Measurements from ENCODE around the gene GALNTL6. TPM values are rescaled to one million over a fixed set of nuclear protein-coding genes. Genes with fewer than 3 reads are reported as not detected.

GALNTL6 gene
- total and polyA plus RNA-seq, 2 of the 4 experiments (the other 2 are of a cell fraction) = under 0.01 TPM; not detected in 1

DNA sequence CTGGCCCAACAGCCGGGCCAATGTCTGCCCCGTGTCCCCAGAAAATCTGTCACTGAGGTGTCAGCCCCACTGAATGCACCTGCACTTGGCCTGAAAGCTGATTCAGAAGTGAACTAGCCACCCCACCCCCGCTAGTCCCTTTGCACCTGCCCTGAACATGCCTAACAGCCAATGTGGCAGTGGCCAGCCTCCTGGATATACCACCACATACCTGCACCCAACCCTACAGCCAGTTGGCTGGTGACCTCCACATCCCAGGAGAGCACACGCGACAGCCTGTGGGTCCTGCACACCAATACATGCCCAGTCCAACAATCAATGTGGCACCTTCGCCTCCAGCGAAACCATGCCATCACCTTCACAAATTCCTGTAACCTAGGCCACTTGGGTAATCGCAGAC is 116.7 kb downstream of the GALNTL6 start:
- Histone ChIP-seq H3K27ac (ENCODE audit: insufficient read depth, low read length) (no peak overlapping the region), H2AK9ac (replicated peaks; ENCODE audit: low read depth, low read length, poor library complexity) (no peak overlapping the region), H2AFZ (replicated peaks; ENCODE audit: low read length, poor library complexity) (no peak overlapping the region), H3K9ac (ENCODE audit: low read depth, low read length) (no peak overlapping the region), H2BK20ac (ENCODE audit: low read depth, low read length) (no peak overlapping the region), H3K56ac (ENCODE audit: extremely low read depth, insufficient read depth, low read length) (no peak overlapping the region), H4K8ac (ENCODE audit: low read depth in 2 of 2, low read length in 2 of 2) (no peak overlapping the region), H4K91ac (ENCODE audit: insufficient read depth, low read depth, low read length) (no peak overlapping the region), H3K4me3 (ENCODE audit: insufficient read depth, low read depth, low read length) (no peak overlapping the region), H3K4me2 (ENCODE audit: low read depth, low read length) (no peak overlapping the region), H2BK5ac (ENCODE audit: low read depth, low read length, poor library complexity, severe bottlenecking) (no peak overlapping the region), H3K79me1 (ENCODE audit: low read depth in 1 of 2, low read length in 2 of 2) (no peaks in the 10 kb centered on the region), H3K9me1 (ENCODE audit: insufficient read depth, low read length) (no peaks in the 10 kb centered on the region), H4K20me1 (ENCODE audit: insufficient read depth, low read length) (no peaks in the 10 kb centered on the region), H3K14ac (replicated peaks; ENCODE audit: low read depth, low read length) (no peak overlapping the region), H2BK120ac (ENCODE audit: low read depth, low read length) (no peak overlapping the region), H4K5ac (ENCODE audit: low read depth, low read length) (no peak overlapping the region), H2AK5ac (ENCODE audit: low read depth, low read length) (no peak overlapping the region), H3K9me3 (ENCODE audit: control insufficient read depth, insufficient read depth, low read length) (peaks cover 16% of the 10 kb centered on the region), H3K18ac (ENCODE audit: low read depth, low read length) (no peak overlapping the region), H3K4ac (ENCODE audit: low read depth, low read length) (no peak overlapping the region), H3K4me1 (ENCODE audit: control insufficient read depth, insufficient read depth, low read length) (no peaks in the 10 kb centered on the region), H3K36me3 (ENCODE audit: control insufficient read depth, insufficient read depth, low read length) (no peaks in the 10 kb centered on the region), H3K27me3 (ENCODE audit: control insufficient read depth, insufficient read depth, low read length) (no peaks in the 10 kb centered on the region), H3K23ac (ENCODE audit: low read depth, low read length) (no peak overlapping the region), H2BK15ac (ENCODE audit: low read depth, low read length) (no peak overlapping the region)
- in situ Hi-C loops (cut with MboI; ENCODE audit: low sequenced_read_pairs) = no loop called here
- intact Hi-C loops (cut with micrococcal nuclease) = no loop called here
- dilution Hi-C loops (cut with HindIII; ENCODE audit: low sequenced_read_pairs, unreplicated experiment) = no loop called here
- no peak for ATAC-seq (ENCODE audit: low read depth)
- CTCF ChIA-PET = no interaction called here
- no TSS peak for BruUV-seq (replicated peaks)
- no peak for DNase-seq
- TF ChIP-seq POLR2A (IDR thresholded peaks at IDR 0.05; ENCODE audit: low read depth, low read length) (no peak), CHD1 (IDR thresholded peaks at IDR 0.05; ENCODE audit: low read depth, low read length) (no peak), CEBPB (IDR thresholded peaks at IDR 0.05; ENCODE audit: low read depth, low read length) (no peak), MAZ (IDR thresholded peaks at IDR 0.05; ENCODE audit: borderline replicate concordance, low read depth, low read length) (no peak), RAD21 (IDR thresholded peaks at IDR 0.05; ENCODE audit: low read length) (no peak), NFE2L2 (IDR thresholded peaks at IDR 0.05; ENCODE audit: low read depth, low read length) (no peak), RFX5 (IDR thresholded peaks at IDR 0.05; ENCODE audit: low read depth, low read length) (no peak), MXI1 (IDR thresholded peaks at IDR 0.05; ENCODE audit: borderline replicate concordance, low read depth, low read length) (no peak), FOS (IDR thresholded peaks at IDR 0.05; ENCODE audit: low read depth, low read length) (no peak), SMC3 (IDR thresholded peaks at IDR 0.05; ENCODE audit: low read depth, low read length) (no peak), RCOR1 (IDR thresholded peaks at IDR 0.05; ENCODE audit: insufficient replicate concordance, low read length) (no peak)
- TF ChIP-seq, protein P1, sequence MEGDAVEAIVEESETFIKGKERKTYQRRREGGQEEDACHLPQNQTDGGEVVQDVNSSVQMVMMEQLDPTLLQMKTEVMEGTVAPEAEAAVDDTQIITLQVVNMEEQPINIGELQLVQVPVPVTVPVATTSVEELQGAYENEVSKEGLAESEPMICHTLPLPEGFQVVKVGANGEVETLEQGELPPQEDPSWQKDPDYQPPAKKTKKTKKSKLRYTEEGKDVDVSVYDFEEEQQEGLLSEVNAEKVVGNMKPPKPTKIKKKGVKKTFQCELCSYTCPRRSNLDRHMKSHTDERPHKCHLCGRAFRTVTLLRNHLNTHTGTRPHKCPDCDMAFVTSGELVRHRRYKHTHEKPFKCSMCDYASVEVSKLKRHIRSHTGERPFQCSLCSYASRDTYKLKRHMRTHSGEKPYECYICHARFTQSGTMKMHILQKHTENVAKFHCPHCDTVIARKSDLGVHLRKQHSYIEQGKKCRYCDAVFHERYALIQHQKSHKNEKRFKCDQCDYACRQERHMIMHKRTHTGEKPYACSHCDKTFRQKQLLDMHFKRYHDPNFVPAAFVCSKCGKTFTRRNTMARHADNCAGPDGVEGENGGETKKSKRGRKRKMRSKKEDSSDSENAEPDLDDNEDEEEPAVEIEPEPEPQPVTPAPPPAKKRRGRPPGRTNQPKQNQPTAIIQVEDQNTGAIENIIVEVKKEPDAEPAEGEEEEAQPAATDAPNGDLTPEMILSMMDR (conservative IDR thresholded peaks at IDR 0.05; ENCODE audit: low read depth, low read length) = no peak
- TF ChIP-seq, protein P2, sequence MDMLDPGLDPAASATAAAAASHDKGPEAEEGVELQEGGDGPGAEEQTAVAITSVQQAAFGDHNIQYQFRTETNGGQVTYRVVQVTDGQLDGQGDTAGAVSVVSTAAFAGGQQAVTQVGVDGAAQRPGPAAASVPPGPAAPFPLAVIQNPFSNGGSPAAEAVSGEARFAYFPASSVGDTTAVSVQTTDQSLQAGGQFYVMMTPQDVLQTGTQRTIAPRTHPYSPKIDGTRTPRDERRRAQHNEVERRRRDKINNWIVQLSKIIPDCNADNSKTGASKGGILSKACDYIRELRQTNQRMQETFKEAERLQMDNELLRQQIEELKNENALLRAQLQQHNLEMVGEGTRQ (IDR thresholded peaks at IDR 0.05; ENCODE audit: low read depth, low read length) = no peak
- POLR2A ChIA-PET (ENCODE audit: unreplicated experiment) = no interaction called here
- WGBS, 2 experiments (ENCODE audit: extremely low coverage in 2 of 2, insufficient read length in 1 of 2) = 100% methylated on average over 2 of the region's 8 CpGs; no CpG with 5 or more reads in 1 of the 2 experiments
